NCI-H187 (cell line): ENCODE measurements around the gene CNTNAP3.
"Not testable (repeated sequence)": the region's sequence is repeated elsewhere in the genome, so short reads cannot be mapped to it uniquely, and the experiment has no call there.

Experiments used
- DNase-seq, 2 experiments: peaks; one replicate each; lab custom pipeline; 2025; lab: John Stamatoyannopoulos, UW

Gene CNTNAP3

DNA sequence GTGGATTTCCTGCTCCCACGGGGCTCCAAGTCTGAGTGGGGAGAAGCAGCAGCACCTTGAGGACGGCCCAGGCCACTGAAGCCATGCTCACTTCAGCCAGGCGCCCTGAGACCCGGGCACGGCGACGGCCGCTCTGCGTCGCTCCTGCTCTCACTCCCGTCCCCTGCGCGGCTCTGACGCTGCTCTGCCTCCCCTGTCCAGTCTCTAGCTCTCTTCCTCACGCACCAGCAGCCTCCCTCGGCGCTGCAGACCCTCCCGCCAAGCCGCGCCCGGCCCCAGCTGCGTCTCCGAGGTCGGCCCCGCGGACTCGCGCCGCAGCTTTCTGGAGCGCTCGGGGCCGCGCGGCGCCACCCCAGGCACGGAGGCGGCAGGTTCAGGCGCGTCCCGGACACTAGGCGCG is at the start of gene CNTNAP3:
Gene CNTNAP3, minus strand, starts transcription at position 188 of the 400 bp plus-strand sequence. Its CDS starts 103 bp downstream, at position 85.
- DNase-seq = not testable (repeated sequence)

DNA sequence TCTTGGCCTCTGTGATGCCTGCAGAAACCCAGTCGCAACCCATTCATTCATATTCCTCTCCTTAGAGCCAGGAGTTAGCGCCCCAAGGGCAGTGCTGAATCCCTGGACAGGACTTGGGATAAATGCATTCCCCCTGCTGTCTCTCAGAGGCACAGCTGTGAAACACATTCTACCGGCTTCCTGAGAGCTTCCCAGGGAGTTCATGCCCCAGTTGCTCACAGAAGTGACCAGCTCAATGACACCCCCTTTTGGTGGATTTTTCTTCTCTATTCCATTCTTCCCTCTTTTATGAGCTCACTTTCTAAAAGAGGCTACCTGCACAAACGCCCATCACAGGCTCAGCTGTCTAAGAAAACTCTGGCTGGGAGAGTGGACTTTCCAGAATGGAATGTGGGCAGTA is 8.0 kb downstream of the CNTNAP3 start:
- not testable (repeated sequence) for DNase-seq

DNA sequence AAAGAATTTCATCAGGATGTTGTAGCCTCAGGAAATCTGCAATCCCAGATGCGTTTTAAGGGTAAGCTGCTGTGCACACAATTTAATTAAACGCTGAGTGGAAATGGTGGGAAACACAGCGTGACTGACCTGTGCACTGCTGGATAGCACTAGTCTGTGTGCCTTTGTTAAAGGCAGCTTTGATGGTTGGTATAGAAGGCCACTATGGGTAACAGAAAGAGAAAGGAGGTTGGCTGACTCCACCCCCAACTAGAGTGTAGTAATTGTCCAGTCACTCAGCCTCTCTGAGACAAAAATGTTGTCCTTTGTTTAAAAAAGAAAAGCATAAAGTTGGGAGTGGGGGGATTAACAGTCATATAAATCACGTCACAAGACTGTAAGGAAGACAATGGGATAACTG is 45.5 kb downstream of the CNTNAP3 start:
- DNase-seq = not testable (repeated sequence)

DNA sequence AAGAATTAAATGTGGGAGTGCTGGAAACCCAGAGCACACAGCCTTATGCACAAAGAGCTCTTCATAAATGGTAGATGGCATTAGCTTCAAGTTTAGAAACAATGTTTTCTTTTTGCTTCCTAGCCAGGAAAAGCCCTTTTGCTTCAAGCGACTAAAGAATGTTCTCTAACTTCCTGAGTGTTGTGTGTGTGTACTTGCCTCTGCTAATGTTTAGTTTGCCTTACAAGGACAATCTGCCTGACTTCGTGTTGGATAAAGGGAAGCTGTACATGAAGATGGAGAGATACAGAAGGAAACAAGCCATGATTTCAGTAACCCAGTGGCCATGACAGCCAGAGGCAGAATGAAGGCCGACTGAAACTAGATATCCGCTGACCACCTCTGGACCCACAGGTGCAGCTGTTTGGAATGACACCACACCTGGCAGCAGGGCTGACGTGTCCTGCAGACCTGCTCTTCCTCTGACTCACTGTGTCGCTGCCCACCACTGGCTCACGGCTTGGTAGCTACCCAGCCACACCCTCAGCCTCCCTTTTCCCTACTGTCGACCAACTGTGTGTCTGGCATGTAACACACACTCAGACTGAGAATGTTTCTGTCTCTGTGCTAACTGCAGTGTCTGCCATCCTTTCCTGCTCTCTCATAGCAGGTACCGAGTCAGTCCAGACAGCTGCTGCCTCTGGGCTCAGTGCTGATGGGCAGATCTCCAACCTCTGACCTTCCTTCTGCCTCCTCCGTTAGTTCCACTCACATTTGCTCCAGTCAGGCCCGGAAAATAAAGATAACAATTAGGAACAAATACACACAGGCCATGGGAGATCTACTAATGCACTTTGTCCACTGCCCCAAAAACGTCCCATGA is 55.6 kb downstream of the CNTNAP3 start:
- DNase-seq = not testable (repeated sequence)

DNA sequence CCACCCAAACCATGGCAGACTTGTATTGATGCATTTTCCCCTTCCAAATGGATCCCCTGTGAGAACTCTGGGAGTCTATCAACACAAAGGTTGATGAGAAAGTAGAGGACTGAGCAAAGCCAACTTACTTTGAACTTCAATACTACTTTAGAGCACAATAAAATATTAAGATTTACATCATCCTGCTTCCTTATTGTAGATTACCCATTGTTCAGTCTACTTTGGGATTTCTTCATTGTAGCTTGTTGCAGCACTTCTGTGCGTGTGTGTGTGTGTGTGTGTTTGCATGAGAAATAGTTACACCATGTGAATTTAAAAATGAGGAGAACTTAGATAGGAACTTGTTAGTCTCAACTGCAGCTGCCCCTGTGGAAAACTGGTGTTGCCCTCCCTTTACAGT is 72.0 kb downstream of the CNTNAP3 start:
- not testable (repeated sequence) for DNase-seq

DNA sequence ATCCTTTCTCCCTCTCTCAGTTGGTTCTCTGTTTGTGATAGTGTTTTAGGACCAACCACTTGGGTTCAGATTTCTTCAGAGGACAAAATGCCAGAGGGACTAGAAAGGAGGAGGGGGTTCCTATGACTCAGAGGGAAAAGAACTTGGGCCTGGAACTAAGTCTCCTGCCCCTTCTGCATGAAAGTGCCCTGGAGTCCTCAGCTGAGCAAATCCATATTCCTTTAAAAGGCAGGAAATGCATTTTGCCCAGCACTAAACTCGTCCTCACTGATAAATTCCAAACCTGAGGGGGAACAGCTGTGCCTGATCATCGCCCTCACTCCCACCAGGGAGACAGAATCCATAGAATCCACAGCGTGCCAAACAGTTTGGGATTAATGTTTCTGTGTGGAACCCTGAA is 78.2 kb downstream of the CNTNAP3 start:
- DNase-seq = not testable (repeated sequence)

DNA sequence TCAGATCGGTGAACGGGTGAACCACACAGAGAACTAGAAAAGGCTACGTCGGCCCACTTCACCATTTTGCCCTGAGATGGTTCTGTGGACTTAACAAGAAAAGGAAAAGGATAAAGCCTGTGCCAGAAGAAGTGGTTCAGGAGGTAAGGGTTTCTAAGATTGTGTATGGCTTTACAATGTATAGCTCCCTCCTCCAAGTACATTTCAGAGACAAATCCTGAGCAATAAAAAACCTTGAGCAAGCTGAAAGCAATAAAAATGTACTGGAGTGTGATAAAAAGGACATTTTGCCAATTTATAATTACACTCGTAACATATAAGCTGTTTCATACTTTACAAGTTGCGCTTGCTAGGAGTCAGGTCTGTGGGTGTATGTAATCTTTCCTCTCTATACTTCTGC is 81.3 kb downstream of the CNTNAP3 start:
- DNase-seq = not testable (repeated sequence)

DNA sequence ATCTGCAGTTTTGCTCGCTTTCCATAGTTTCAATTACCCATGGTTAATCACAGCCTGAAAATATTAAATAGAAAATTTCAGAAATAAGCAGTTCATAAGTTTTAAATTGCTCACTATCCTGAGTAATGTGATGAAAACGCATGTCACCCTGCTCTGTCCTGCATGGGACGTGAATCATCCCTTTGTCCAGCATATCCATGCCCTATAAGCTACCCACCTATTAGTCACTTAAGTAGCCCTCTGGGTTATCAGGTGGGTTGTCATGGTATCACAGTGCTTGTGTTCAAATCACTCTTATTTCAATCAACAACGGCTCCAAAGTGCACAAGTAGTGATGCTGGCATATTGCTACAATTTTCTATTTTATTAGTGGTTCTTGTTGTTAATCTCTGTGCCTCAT is 82.1 kb downstream of the CNTNAP3 start:
- not testable (repeated sequence) for DNase-seq

DNA sequence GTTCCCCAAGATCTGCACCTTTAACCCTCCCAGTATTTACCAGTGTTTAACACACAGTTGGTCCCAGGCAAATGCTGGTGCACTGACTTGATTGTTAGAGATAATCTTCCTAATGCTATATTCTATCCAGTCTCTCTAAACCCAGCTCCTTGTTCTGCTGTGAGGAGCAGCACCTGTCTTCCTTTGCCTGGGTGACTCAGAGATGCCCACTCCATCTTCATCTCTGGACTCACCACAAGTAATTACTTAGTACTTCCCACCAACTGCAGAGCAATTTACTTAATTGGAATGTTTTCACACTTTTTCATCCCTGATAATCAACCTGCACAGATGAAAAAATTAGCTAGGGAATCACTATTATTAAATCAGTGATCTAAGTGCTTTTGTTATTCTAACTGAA is 87.6 kb downstream of the CNTNAP3 start:
- DNase-seq = not testable (repeated sequence)

DNA sequence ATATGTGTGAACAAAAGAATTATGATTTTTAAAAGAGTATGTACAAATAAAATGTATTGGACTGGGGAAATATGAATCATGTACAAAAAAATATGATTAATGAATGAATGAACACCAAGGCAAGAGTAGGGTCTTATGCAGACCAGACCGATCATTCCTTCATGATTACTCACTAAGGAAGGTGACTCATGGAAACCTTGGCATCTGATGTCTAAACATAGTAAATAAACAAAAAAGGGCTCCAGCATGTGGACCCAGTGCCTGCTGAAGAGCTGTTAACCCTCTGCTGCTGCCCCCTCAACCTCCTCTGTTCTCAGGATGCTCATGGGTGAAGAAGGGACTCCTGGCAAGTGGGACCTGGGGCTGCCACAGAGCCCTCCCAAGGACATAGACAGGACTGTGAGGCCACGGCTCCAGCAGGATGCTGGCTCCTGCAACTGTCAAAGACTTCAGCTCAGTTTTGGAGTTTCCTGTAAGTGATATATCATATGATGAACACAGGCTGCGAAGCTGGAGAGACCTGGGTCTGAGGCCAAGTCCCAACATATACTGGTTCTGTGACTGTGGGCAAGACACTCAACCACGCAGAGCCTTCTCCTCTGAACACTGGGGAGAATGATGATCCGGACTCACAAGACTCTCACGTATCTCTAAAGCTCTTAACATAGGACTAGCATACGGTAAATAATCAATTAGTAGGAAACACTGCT is 89.8 kb downstream of the CNTNAP3 start:
- DNase-seq = not testable (repeated sequence)

DNA sequence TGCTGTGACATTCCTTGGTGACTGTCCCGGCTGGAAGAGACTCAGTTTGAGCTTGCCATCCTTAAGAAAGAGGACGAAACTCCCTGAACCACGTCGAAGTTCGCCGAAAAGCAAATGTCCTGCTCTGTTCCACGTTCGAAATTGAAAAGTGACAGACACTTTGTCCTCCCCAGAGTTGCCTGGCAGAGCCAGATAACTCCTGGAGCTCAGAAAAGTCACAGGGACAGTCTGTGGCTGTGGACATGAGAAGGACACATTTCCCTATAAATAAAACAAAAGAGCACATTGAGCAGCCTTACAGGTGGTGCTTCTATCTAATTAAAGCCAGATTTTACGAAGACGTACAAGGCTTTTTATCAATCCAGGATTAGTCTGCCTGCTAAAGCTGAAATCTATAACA is 116.6 kb downstream of the CNTNAP3 start:
- not testable (repeated sequence) for DNase-seq

DNA sequence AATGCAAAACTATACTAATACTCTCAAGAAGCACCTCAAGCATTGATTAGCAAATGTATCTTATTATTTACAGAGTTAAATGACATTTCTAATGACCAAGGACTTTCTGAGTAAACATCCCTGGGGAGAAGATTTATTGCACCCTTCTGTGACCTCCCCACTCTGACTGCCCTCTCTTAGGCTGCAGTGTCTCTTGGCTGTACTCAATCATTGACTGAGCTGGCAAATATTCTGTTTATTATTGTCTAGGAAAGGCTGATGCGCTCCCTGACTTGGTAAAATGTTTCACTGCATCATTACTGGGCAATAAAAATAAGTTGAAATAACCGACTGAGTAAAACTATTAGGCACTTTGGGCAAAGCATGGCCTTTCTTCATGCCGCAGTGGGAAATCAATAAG is 130.3 kb downstream of the CNTNAP3 start:
- not testable (repeated sequence) for DNase-seq

DNA sequence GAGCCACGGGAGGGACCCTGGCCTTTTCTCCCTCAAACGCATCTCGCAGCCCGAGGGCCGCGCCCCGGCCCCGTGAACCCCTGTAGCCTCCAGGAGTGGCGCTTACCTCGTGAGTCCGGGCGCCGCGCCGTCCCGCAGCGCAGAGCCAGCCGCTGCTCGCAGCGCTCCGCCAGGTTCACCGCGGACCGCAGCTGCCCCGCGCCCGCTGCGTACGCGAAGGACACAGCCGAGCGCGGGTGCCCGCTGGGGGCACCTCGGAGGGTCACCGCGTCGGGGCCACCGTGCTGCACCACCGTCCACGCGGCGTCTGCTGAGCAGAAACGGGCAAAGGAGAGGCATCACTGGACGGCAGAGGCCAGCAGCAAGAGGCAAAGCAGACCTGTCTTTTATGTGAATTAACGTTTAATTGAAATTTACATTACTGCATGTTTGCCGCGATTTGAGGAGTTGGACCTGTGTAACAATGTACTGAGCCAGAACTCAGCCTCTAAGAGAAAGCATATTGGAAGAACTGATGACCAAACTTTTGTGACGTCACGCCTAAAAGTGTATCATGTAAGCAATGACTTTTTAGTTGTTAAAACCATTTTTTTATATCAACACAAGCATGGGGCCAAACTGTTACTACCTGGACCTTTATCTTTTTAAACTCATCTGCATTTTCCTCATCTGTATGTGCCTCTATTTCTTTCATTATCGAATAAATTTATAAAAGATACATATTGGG is 155.0 kb downstream of the CNTNAP3 start:
- not testable (repeated sequence) for DNase-seq

DNA sequence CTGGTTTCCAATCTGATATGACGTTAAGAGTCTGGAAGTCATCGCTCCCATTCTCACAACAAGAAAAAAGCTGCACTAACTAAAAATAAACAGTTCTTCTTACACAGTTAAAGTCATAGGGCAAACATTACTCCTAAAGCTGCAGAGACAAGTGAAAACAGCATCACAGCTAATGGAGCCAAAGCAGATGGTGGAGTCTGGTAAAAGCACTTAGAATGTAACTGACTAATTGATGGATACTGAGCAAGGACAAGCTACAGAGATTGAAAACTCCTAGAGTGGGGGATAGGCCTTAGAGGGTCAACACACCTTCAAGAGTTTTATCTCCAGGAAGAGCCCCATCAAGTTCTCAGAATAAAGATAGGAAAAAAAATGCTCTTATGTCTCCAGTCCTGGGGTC is 166.6 kb downstream of the CNTNAP3 start:
- DNase-seq = not testable (repeated sequence)

DNA sequence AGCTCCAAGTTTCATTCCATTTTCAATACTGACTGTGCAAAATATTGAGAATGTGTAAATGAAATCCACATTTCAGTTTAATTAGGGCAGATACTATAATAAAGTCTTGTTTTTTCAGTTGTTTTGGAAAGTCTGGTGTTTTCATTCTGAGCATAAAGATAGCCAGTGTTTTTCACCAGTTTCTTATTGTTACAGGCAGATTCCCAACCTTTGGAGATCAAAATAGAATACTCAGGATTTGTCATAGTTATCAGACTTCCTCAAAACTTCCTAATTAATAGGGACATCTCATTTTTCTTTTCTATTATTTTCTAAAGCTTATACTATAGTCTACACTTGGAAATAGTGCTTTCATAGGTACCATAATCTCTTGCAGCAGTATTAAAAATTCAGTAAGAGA is 176.2 kb downstream of the CNTNAP3 start:
- DNase-seq = not testable (repeated sequence)

DNA sequence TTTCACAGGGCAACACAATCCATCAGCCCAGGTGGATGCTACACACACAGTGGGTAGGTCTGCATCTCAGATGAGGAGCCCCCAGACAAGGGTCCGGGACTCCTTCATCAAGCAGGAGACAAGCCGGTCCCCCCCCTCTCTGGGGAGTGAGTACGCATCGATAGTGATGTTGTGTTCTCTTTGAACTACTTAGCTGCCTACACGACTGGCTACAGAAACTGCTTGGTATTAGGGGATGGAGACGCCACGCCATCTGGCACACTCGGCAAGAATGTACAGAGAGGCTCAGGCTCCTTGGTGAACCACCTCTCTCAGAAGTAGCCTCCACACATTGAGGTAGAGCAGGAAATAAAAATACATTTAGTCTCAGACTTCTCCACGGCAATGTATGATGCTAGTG is 179.8 kb downstream of the CNTNAP3 start:
- DNase-seq = no peak

DNA sequence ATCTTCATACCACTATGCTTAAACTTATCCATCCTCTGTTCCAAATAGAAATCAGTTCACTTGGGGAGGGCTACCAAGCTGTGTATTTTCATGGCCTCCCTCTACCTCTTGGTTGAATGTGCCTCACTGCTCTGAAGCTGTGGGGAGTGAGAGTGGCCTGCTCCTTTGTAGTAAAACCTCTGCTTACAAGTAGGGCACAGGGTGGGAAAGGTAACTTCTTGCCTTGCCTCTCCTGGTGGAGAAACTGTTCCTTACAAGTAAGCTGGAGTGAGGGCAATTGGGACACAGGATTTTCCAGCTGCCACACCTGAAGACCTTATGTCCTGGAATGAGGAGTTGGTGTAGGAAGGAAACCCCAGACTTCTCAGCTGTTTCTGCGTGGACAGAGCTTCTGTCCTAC is 190.8 kb downstream of the CNTNAP3 start:
- DNase-seq = not testable (repeated sequence)

DNA sequence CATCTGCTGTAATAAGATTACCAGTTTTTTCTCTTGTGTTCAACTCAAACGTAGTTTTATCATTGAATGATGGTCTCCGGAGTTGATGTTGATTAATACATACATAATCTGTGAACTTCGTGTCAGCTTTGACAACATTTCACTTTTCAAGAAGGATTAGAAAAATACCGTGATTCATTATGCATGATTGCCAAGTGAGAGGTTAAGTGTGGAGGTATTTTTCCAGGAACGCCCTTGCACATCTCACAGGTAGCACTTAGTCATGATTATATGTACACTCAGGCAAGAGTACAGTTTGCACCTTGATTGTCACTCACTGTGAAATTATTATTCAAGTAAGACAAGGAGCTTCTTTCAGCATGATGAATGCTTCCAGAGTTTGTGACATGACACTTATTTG is 202.7 kb downstream of the CNTNAP3 start:
- DNase-seq = not testable (repeated sequence)

DNA sequence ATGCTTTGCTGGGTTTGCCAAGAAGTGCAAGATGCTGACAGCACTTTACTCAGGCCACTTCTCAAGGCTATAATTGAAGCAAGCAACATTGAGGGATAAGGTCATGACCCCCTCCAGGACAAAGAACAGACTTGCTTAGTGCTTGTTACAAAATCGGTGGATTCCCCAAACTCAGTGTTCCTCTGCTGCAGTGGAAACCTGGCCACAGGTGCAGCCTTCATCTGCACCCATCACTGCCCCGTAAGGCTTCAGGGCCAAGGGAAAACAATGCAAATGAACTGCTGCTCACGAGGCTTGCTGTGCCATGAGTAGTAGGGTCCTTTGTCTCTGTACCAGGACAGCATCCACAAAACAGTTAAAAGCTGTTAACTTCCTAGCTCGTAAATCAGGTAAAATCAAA is 205.4 kb downstream of the CNTNAP3 start:
- not testable (repeated sequence) for DNase-seq

DNA sequence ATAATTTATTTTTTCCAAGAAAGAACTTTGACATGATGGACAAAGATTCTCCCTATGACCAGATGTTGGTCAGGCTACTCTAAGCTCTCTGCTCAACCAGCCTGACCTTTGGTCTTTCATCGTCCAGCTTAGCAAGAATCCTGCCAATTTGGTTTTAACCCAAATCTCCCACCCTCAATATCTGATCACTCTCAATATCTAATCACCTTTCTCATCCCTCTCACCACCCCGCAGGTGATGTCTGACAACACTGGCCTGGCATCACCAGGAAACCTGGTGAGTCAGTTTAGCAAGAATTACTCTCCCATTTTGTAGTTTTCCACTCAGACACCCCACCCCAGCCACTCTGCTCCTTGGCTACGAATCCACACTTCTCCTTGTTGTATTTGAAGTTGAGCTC is 207.9 kb downstream of the CNTNAP3 start:
- DNase-seq = not testable (repeated sequence)

DNA sequence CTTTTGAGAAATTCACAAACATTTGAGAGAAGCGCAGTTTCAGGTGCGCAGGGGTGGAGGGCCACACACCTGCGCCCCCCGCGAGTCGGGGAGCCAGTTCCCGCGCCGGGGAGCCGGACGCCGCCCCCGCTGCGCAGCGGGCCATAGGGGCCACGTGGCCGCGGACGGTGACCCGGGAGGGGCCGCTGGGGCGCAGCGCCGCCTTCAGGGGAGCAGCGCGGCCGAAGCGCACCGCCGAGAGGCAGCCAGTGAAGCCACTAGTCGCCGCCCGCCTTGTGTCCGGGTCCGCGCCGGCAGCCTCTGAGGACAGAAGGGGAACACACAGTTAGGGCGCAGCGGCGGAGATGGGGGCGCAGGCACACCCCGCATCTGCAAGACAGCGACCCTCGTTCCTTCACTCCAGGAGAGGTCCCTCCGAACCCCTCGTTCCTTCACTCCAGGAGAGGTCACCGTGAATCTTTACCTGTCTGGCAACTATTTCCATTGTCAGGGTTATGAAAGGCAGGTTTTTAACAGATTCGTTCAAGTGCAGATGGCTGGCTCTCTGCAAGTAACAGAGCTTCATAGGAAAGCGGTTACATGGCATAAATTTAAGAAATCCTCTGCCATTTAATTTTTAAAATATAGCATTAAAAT is 209.2 kb downstream of the CNTNAP3 start:
- DNase-seq = not testable (repeated sequence)

DNA sequence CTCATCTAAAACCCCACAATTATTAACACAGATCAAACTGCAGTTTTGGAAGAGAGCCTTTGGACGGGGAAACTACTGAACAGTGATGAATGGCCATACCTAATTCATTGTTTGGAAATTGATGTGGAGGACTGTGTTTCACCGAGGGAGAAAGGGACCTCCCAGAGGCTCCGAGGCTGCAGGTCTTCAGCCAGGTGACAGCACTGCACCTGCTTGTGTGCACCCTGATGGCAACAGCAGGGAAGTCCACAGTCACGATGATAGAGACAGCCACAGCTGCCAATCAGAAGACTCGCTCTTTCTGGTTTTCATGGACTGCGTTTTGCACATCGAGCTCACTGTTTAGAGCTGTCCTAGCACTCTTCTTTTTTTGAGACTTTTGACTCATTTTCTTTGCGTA is 214.4 kb downstream of the CNTNAP3 start:
- DNase-seq = not testable (repeated sequence)
